Heart left ventricle (tissue), 16 donors: ENCODE results near the gene CAMTA1. TPM values are rescaled to one million over a fixed set of nuclear protein-coding genes. Genes with fewer than 3 reads are reported as not detected.

Experiments
- ATAC-seq, 4 donors: fragments of 200-7000 bp; cut with Tn5 transposase; one replicate each; pipeline ENCODE4 v1.9.1; 2020 to 2022; ENCODE audit warnings: moderate library complexity in 4 of 4, mild to moderate bottlenecking in 3 of 4, moderate number of reproducible peaks in 1 of 4
- DNase-seq, 5 donors: peaks; one replicate each; pipeline ENCODE4 v3.0.0-alpha.2; 2020
- H3K27ac ChIP-seq, 12 donors: fragments of 200-600 bp; sonication (generic) in 4 of 12; one replicate each; pipeline versions ENCODE4 v1.5.0 to v1.8.0; 2016 to 2022; ENCODE audit warnings: mild to moderate bottlenecking in 2 of 12
- H3K27me3 ChIP-seq, 9 donors: fragments of 200-600 bp; sonication (generic) in 2 of 9; one replicate each; pipeline versions ENCODE4 v1.5.1 to v1.8.0; 2016 to 2022; ENCODE audit warnings: mild to moderate bottlenecking in 3 of 9
- H3K36me3 ChIP-seq, 9 donors: fragments of 200-600 bp; sonication (generic) in 2 of 9; one replicate each; pipeline versions ENCODE4 v1.5.0 to v1.8.0; 2018 to 2022; ENCODE audit warnings: mild to moderate bottlenecking in 2 of 9
- H3K4me1 ChIP-seq, 12 donors: fragments of 200-600 bp; sonication (generic) in 4 of 12; one replicate each; pipeline versions ENCODE4 v1.5.0 to v1.8.0; 2016 to 2022; ENCODE audit warnings: mild to moderate bottlenecking in 3 of 12
- H3K4me3 ChIP-seq, 12 donors: fragments of 200-600 bp; sonication (generic) in 4 of 12; one replicate each; pipeline versions ENCODE4 v1.5.0 to v1.8.0; 2017 to 2022; ENCODE audit warnings: mild to moderate bottlenecking in 9 of 12, moderate library complexity in 4 of 12
- H3K9me3 ChIP-seq, 12 donors: fragments of 200-600 bp; sonication (generic) in 4 of 12; one replicate each; pipeline versions ENCODE4 v1.5.0 to v1.8.0; 2016 to 2022; ENCODE audit warnings: mild to moderate bottlenecking in 1 of 12
- CTCF ChIP-seq, 12 donors: fragments of 200-600 bp; sonication (generic) in 4 of 12; IDR thresholded peaks; one replicate each; pipeline versions ENCODE4 v1.5.0 to v1.8.0; 2018 to 2022; ENCODE audit warnings: antibody characterized with exemption in 12 of 12, mild to moderate bottlenecking in 5 of 12
- POLR2A ChIP-seq, 2 donors: fragments of 450-650 bp; IDR thresholded peaks; one replicate each; pipeline ENCODE4 v1.6.1; 2017; ENCODE audit warnings: antibody characterized with exemption in 2 of 2, mild to moderate bottlenecking in 2 of 2, moderate library complexity in 2 of 2
- WGBS, 4 donors: extraction: QIAGEN DNeasy Blood & Tissue Kit in 2 of 4; methylation state at CpG; one replicate each; pipeline versions ENCODE4 v1.1.5 to v1.1.7; 2013 to 2018; 5-methylcytosine and 5-hydroxymethylcytosine counted together
- intact Hi-C, 10 donors: fragments of 100-400 bp; cut with DNase I; formaldehyde crosslinking; loops; one replicate each; pipeline versions ENCODE4 v1.11.1 to v1.14.2; 2022
- polyA plus RNA-seq, 2 donors: library from polyadenylated mRNA; stranded (reverse); fragments of 200-250 nt; gene quantifications; one replicate each; pipeline ENCODE4 v1.2.3, GENCODE V29; 2013
- total RNA-seq, 9 donors: library from RNA; depleted of rRNA in 2 of 9; stranded (reverse); fragments of >200 nt in 2 of 9; fragmentation: NEBNext Ultra II Directional in 3 of 9; extraction: Animal tissue kit (Norgen Biotek cat#: 25700) in 3 of 9; gene quantifications; one replicate each; pipeline versions ENCODE4 v1.1.0 to v1.2.4, GENCODE V29; 2016 to 2023
- donor health status: ischemic (EF 13 %, LVEDD 7.1; RV severe dilation, severe dysfunction).
- donor health status: healthy with polysubstance abuse.
- donor health status: DM: no; HTN: yes; CAD: no.
- donor health status: DM: no; HTN: no; CAD: no.
- donor health status: ischemic (EF 25% LVEDD 6.9; RV normal size, moderate dysfunction).
- donor health status: ischemic (EF 25% LVEDD 5.7; RV mildly dilated, moderate dysfunction).
- donor health status: healthy.
- donor health status: DM: yes; HTN: yes; CAD: no.
- donor health status: ischemic (EF 35%, LVEDD 5.7; RV mildly dilated, moderate dysfunction).
- donor health status: nonischemic (EF 11% LVEDD 7.7; RV severe dilation, severe dysfunction).
- donor health status: DM: yes; HTN: yes; CAD: no.
- donor health status: PGD.
- donor health status: ischemic (EF 29% LVEDD 5.4; RV normal size, mild dysfunction).
- donor health status: nonischemic (EF 23%, LVEDD 6.1; RV moderate dilation, normal function).

The CAMTA1 gene
- total and polyA plus RNA-seq, 11 donors = 114 to 303 (median 137) TPM

- no peaks in the 10 kb centered on the region for H3K36me3 ChIP-seq
- TF ChIP-seq POLR2A (IDR thresholded peaks at IDR 0.05) = no peak
- TF ChIP-seq CTCF (IDR thresholded peaks at IDR 0.05) = no peak
- no peak overlapping the region for H3K27ac ChIP-seq
- ATAC-seq (no peak), DNase-seq (no peak)
- WGBS, 4 donors = 51 to 57% (median 52%) methylated on average over 4 of the region's 4 CpGs
- H3K9me3 ChIP-seq = no peaks in the 10 kb centered on the region
- peaks cover 0 to 6% (median 0%) of the 10 kb centered on the region in 12 donors for H3K4me1 ChIP-seq
- intact Hi-C loops = no loop called here
- peaks cover 0 to 16% (median 0%) of the 10 kb centered on the region in 9 donors for H3K27me3 ChIP-seq
- H3K4me3 ChIP-seq = no peak overlapping the region
Observed at GRCh38 chr1:6972399-6972798, 187.1 kb downstream of the CAMTA1 start.

- Histone ChIP-seq H3K9me3 (no peaks in the 10 kb centered on the region), H3K27ac (no peak overlapping the region), H3K4me1 (peaks cover 0 to 6% (median 0%) of the 10 kb centered on the region in 12 donors), H3K36me3 (no peaks in the 10 kb centered on the region), H3K4me3 (no peak overlapping the region), H3K27me3 (no peaks in the 10 kb centered on the region)
- DNase-seq (no peak), ATAC-seq (no peak)
- TF ChIP-seq POLR2A (IDR thresholded peaks at IDR 0.05) (no peak), CTCF (IDR thresholded peaks at IDR 0.05) (no peak)
- 74 to 81% (median 76%) methylated on average over 16 of the region's 16 CpGs for WGBS, 4 donors
- intact Hi-C loops = no loop called here
Observed at GRCh38 chr1:6975331-6976043, 190.2 kb downstream of the CAMTA1 start.

- Histone ChIP-seq H3K9me3 (no peaks in the 10 kb centered on the region), H3K27me3 (no peaks in the 10 kb centered on the region), H3K4me3 (no peak overlapping the region), H3K27ac (no peak overlapping the region), H3K4me1 (peaks cover 0 to 2% (median 0%) of the 10 kb centered on the region in 12 donors), H3K36me3 (no peaks in the 10 kb centered on the region)
- no peak for TF ChIP-seq POLR2A (IDR thresholded peaks at IDR 0.05)
- TF ChIP-seq CTCF (IDR thresholded peaks at IDR 0.05) = no peak
- DNase-seq (no peak), ATAC-seq (no peak)
- WGBS, 4 donors = 56 to 78% (median 66%) methylated on average over 6 of the region's 6 CpGs
- intact Hi-C loops = no loop called here
Observed at GRCh38 chr1:6976044-6976375, 190.8 kb downstream of the CAMTA1 start.

GRCh38 chr1:6979003-6979613 is 193.9 kb downstream of the CAMTA1 start:
- H3K27me3 ChIP-seq = no peaks in the 10 kb centered on the region
- TF ChIP-seq POLR2A (IDR thresholded peaks at IDR 0.05) = no peak
- TF ChIP-seq CTCF (IDR thresholded peaks at IDR 0.05) = no peak
- WGBS, 4 donors = 65 to 74% (median 68%) methylated on average over 5 of the region's 5 CpGs
- H3K9me3 ChIP-seq = no peaks in the 10 kb centered on the region
- no peaks in the 10 kb centered on the region for H3K36me3 ChIP-seq
- H3K4me1 ChIP-seq = no peaks in the 10 kb centered on the region
- DNase-seq (no peak), ATAC-seq (no peak)
- H3K27ac ChIP-seq = no peak overlapping the region
- H3K4me3 ChIP-seq = no peak overlapping the region
- intact Hi-C loops = no loop called here
